ENCODE results near the gene SOX6. TPM values are rescaled to one million over a fixed set of nuclear protein-coding genes. Genes with fewer than 3 reads are reported as not detected.

Gene SOX6
- total RNA-seq, 4 donors from 2014 or later, result 5.7 to 23.8 (median 18.4) TPM

- H3K4me3 ChIP-seq, result no peak overlapping the region
- no peak for TF ChIP-seq POLR2A (IDR thresholded peaks at IDR 0.05)
- TF ChIP-seq EP300 (IDR thresholded peaks at IDR 0.05), result no peak
- no peak for TF ChIP-seq CTCF (IDR thresholded peaks at IDR 0.05)
- H3K27ac ChIP-seq, result no peak overlapping the region
- DNase-seq (ENCODE audit: low spot score in 2 of 2), result no peak
- H3K9me3 ChIP-seq, result no peaks in the 10 kb centered on the region
- no peaks in the 10 kb centered on the region for H3K36me3 ChIP-seq
- peaks cover 0 to 14% (median 0%) of the 10 kb centered on the region in 4 donors for H3K4me1 ChIP-seq
- 85 to 89% methylated on average over 1 of the region's 1 CpG for WGBS, 2 donors
- no peaks in the 10 kb centered on the region for H3K27me3 ChIP-seq
These were observed 132.8 kb downstream of the SOX6 start for GRCh38 chr11:16223558-16223957.

- 86 to 93% methylated on average over 3 of the region's 3 CpGs for WGBS, 2 donors
- no peak for TF ChIP-seq CTCF (IDR thresholded peaks at IDR 0.05)
- Histone ChIP-seq H3K4me1 (no peaks in the 10 kb centered on the region), H3K36me3 (no peaks in the 10 kb centered on the region), H3K4me3 (no peak overlapping the region), H3K9me3 (no peaks in the 10 kb centered on the region), H3K27me3 (no peaks in the 10 kb centered on the region), H3K27ac (no peak overlapping the region)
- DNase-seq (ENCODE audit: low spot score in 2 of 2), result no peak
These were observed 138.7 kb downstream of the SOX6 start for GRCh38 chr11:16217631-16218030.

DNA sequence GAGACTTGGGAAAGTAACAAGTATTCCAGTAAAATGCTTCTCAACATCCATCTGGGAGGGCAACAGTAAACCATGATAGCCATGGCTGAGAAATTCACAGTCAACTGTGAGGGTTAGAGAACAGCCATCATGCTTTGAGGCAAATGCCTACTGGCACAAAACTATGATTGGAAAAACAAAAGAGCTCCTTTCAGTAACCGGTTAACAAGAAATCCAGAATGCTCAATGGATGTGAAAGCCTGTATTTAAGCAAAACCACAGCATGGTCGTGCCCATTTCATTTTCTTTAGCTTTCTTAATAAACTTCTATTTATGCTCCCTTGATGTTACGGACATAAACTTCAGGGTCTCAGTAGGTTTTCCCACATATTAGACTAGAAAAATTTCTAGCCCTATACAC lies 139.5 kb downstream of the SOX6 start:
- Histone ChIP-seq H3K27me3 (no peaks in the 10 kb centered on the region), H3K36me3 (no peaks in the 10 kb centered on the region)
- whole genome bisulfite sequencing, 2 donors, result 63 to 64% methylated on average over 3 of the region's 3 CpGs

GRCh38 chr11:16215352-16215751 lies 141.0 kb downstream of the SOX6 start:
- no peak for DNase-seq (ENCODE audit: low spot score in 2 of 2)
- no peak overlapping the region for H3K27ac ChIP-seq
- TF ChIP-seq CTCF (IDR thresholded peaks at IDR 0.05), result no peak
- no peak for TF ChIP-seq POLR2A (IDR thresholded peaks at IDR 0.05)
- no peak for TF ChIP-seq EP300 (IDR thresholded peaks at IDR 0.05)

More for the DNA sequence above, 139.5 kb downstream of the SOX6 start:
- H3K4me3 ChIP-seq, result no peak overlapping the region
- no peaks in the 10 kb centered on the region for H3K9me3 ChIP-seq
- no peak for DNase-seq (ENCODE audit: low spot score in 2 of 2)
- no peak overlapping the region for H3K27ac ChIP-seq
- no peaks in the 10 kb centered on the region for H3K4me1 ChIP-seq
- TF ChIP-seq EP300 (IDR thresholded peaks at IDR 0.05), result no peak
- no peak for TF ChIP-seq CTCF (IDR thresholded peaks at IDR 0.05)
- TF ChIP-seq POLR2A (IDR thresholded peaks at IDR 0.05), result no peak

DNA sequence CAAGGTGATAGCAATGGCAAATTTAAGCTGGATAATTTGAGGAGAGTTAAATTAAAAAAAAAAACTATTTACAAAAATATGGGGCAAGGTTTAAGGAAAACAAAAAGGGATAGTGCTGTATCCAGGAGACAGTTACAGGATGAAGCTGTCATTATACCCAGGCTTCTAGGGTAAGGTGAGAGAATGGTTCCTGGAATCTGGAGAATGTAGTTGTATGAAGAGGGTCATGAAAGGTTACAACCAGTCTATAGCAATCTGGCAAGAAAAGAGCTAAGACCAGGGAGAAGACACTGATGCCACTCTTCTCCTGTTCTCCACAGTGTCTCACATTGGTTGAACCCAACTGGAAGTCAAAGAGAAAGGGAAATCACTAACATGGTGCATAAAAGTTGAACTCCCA lies 144.9 kb downstream of the SOX6 start:
- Histone ChIP-seq H3K27me3 (no peaks in the 10 kb centered on the region), H3K36me3 (no peaks in the 10 kb centered on the region), H3K4me3 (no peak overlapping the region), H3K9me3 (no peaks in the 10 kb centered on the region), H3K4me1 (no peaks in the 10 kb centered on the region), H3K27ac (no peak overlapping the region)
- no peak for TF ChIP-seq EP300 (IDR thresholded peaks at IDR 0.05)
- TF ChIP-seq CTCF (IDR thresholded peaks at IDR 0.05), result no peak
- TF ChIP-seq POLR2A (IDR thresholded peaks at IDR 0.05), result no peak
- DNase-seq (ENCODE audit: low spot score in 2 of 2), result no peak

More at GRCh38 chr11:16215352-16215751, 141.0 kb downstream of the SOX6 start:
- H3K9me3 ChIP-seq, result no peaks in the 10 kb centered on the region
- no peaks in the 10 kb centered on the region for H3K4me1 ChIP-seq
- WGBS, 2 donors, result 86 to 92% methylated on average over 1 of the region's 1 CpG
- no peaks in the 10 kb centered on the region for H3K27me3 ChIP-seq
- no peak overlapping the region for H3K4me3 ChIP-seq
- H3K36me3 ChIP-seq, result no peaks in the 10 kb centered on the region
